Ishikawa (cell line): ENCODE measurements around the gene DLGAP4.

ENCODE experiments used
- CEBPB ChIP-seq: IDR thresholded peaks from 2 replicates; pipeline ENCODE4 v1.6.1; 2012
- CREB1 ChIP-seq: IDR thresholded peaks from 2 replicates; pipeline ENCODE4 v1.6.1; 2012; ENCODE audit warnings: low read depth
- EGR1 ChIP-seq: IDR thresholded peaks from 2 replicates; pipeline ENCODE4 v1.6.1; 2012
- EP300 ChIP-seq: IDR thresholded peaks from 2 replicates; pipeline ENCODE4 v1.6.1; 2012; ENCODE audit warnings: borderline replicate concordance
- FOXM1 ChIP-seq: IDR thresholded peaks from 2 replicates; pipeline ENCODE4 v1.6.1; 2012; ENCODE audit warnings: low read depth, borderline replicate concordance
- NFIC ChIP-seq: IDR thresholded peaks from 2 replicates; pipeline ENCODE4 v1.6.1; 2012
- RAD21 ChIP-seq: IDR thresholded peaks from 2 replicates; pipeline ENCODE4 v1.6.1; 2012; ENCODE audit warnings: low read depth
- REST ChIP-seq: IDR thresholded peaks from 2 replicates; pipeline ENCODE4 v1.6.1; 2012; ENCODE audit warnings: low read depth, mild to moderate bottlenecking
- TAF1 ChIP-seq: IDR thresholded peaks from 2 replicates; pipeline ENCODE4 v1.6.1; 2012; ENCODE audit warnings: low read depth, mild to moderate bottlenecking
- TCF12 ChIP-seq: IDR thresholded peaks from 2 replicates; pipeline ENCODE4 v1.6.1; 2012; ENCODE audit warnings: low read depth
- TEAD4 ChIP-seq: IDR thresholded peaks from 2 replicates; pipeline ENCODE4 v1.6.1; 2012
- YY1 ChIP-seq: IDR thresholded peaks from 2 replicates; pipeline ENCODE4 v1.6.1; 2012; ENCODE audit warnings: low read depth
- ZBTB7A ChIP-seq: IDR thresholded peaks from 2 replicates; pipeline ENCODE4 v1.6.1; 2012; ENCODE audit warnings: low read depth
- TF ChIP-seq, protein P1 (sequence below): IDR thresholded peaks from 2 replicates; pipeline ENCODE4 v1.6.1; 2012
- TF ChIP-seq, protein P2 (sequence below): IDR thresholded peaks from 2 replicates; pipeline ENCODE4 v1.6.1; 2012

The DLGAP4 gene

GRCh38 chr20:36270744-36271638 is 35.1 kb upstream of the DLGAP4 start:
- no peak for TF ChIP-seq CEBPB
- TF ChIP-seq, protein P1, sequence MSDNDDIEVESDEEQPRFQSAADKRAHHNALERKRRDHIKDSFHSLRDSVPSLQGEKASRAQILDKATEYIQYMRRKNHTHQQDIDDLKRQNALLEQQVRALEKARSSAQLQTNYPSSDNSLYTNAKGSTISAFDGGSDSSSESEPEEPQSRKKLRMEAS, result no peak
- no peak for TF ChIP-seq RAD21
- no peak for TF ChIP-seq REST
- TF ChIP-seq, protein P2, sequence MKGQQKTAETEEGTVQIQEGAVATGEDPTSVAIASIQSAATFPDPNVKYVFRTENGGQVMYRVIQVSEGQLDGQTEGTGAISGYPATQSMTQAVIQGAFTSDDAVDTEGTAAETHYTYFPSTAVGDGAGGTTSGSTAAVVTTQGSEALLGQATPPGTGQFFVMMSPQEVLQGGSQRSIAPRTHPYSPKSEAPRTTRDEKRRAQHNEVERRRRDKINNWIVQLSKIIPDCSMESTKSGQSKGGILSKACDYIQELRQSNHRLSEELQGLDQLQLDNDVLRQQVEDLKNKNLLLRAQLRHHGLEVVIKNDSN, result no peak
- no peak for TF ChIP-seq ZBTB7A
- no peak for TF ChIP-seq EGR1
- TF ChIP-seq TCF12, result no peak
- no peak for TF ChIP-seq NFIC
- TF ChIP-seq CREB1, result no peak
- TF ChIP-seq TEAD4, result no peak
- no peak for TF ChIP-seq FOXM1
- TF ChIP-seq EP300, result no peak

- no peak for TF ChIP-seq YY1
- TF ChIP-seq REST, result no peak
- TF ChIP-seq NFIC, result no peak
- TF ChIP-seq, protein P2, result no peak
- no peak for TF ChIP-seq CEBPB
- no peak for TF ChIP-seq RAD21
- no peak for TF ChIP-seq CREB1
- TF ChIP-seq, protein P1, result no peak
- no peak for TF ChIP-seq FOXM1
- TF ChIP-seq TCF12, result no peak
- TF ChIP-seq TEAD4, result no peak
- no peak for TF ChIP-seq EP300
- no peak for TF ChIP-seq ZBTB7A
These were observed 34.2 kb upstream of the DLGAP4 start for GRCh38 chr20:36271639-36272546.

DNA sequence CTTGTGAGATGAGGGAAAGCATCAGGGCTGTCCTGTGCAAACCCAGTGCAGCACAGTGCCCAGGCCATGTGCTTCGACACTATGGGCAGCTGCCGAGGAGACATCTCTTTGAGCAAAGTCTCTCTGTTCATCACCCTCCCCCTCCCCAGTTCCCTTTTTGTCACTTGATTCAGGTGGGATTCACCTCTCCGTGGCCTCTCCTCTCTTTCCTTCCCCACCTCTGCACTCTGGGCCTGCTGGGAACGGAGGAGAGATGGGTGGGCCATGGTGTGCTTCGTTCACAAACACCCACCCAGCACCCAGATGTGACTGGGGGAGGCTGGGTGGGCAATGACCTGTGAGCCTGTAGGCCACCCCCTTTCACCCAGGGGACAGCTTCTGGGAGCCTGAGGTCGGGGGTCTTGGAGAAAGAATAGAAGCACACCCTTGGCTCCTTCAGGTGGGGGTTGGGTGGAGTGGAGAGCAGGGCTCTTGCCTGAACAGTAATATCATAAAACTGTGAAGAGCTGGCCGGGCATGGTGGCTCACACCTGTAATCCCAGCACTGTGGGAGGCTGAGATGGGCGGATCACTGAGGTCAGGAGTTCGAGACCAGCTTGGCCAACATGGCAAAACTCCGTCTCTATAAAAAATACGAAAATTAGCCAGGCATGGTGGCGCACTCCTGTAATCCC is 33.5 kb upstream of the DLGAP4 start:
- no peak for TF ChIP-seq CEBPB

- TF ChIP-seq TAF1 (no peak), RAD21 (peak; percentile 60), TCF12 (no peak), ZBTB7A (no peak), TEAD4 (no peak)
- TF ChIP-seq, protein P2, result no peak
These were observed 32.5 kb upstream of the DLGAP4 start for GRCh38 chr20:36273414-36274180.
